ENCODE measurements around the gene DAP3. TPM values are rescaled to one million over a fixed set of nuclear protein-coding genes. Genes with fewer than 3 reads are reported as not detected.

Gene DAP3
- total and polyA plus RNA-seq, 9 of the 15 experiments (the other 6 are each of a cell fraction or from before 2014, with no cell fraction given): 155 to 484 (median 298) TPM

- TF ChIP-seq CREB3 (tag; conservative IDR thresholded peaks at IDR 0.05; ENCODE audit: low read depth) (no peak), PTBP1 (IDR thresholded peaks at IDR 0.05; ENCODE audit: low read depth, low read length) (no peak), HNRNPL (IDR thresholded peaks at IDR 0.05; ENCODE audit: low read depth, low read length) (no peak), ETV5 (CRISPR knock-in tag; IDR thresholded peaks at IDR 0.05; ENCODE audit: low read depth) (no peak), TFAP4 (CRISPR knock-in tag; IDR thresholded peaks at IDR 0.05; ENCODE audit: borderline replicate concordance) (no peak), ETS2 (tag; IDR thresholded peaks at IDR 0.05; ENCODE audit: borderline replicate concordance, poor library complexity, severe bottlenecking) (no peak)
- TF ChIP-seq, protein P1, sequence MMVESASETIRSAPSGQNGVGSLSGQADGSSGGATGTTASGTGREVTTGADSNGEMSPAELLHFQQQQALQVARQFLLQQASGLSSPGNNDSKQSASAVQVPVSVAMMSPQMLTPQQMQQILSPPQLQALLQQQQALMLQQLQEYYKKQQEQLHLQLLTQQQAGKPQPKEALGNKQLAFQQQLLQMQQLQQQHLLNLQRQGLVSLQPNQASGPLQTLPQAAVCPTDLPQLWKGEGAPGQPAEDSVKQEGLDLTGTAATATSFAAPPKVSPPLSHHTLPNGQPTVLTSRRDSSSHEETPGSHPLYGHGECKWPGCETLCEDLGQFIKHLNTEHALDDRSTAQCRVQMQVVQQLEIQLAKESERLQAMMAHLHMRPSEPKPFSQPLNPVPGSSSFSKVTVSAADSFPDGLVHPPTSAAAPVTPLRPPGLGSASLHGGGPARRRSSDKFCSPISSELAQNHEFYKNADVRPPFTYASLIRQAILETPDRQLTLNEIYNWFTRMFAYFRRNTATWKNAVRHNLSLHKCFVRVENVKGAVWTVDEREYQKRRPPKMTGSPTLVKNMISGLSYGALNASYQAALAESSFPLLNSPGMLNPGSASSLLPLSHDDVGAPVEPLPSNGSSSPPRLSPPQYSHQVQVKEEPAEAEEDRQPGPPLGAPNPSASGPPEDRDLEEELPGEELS (CRISPR knock-in tag; IDR thresholded peaks at IDR 0.05; ENCODE audit: borderline replicate concordance): no peak
- TF ChIP-seq, protein P2, sequence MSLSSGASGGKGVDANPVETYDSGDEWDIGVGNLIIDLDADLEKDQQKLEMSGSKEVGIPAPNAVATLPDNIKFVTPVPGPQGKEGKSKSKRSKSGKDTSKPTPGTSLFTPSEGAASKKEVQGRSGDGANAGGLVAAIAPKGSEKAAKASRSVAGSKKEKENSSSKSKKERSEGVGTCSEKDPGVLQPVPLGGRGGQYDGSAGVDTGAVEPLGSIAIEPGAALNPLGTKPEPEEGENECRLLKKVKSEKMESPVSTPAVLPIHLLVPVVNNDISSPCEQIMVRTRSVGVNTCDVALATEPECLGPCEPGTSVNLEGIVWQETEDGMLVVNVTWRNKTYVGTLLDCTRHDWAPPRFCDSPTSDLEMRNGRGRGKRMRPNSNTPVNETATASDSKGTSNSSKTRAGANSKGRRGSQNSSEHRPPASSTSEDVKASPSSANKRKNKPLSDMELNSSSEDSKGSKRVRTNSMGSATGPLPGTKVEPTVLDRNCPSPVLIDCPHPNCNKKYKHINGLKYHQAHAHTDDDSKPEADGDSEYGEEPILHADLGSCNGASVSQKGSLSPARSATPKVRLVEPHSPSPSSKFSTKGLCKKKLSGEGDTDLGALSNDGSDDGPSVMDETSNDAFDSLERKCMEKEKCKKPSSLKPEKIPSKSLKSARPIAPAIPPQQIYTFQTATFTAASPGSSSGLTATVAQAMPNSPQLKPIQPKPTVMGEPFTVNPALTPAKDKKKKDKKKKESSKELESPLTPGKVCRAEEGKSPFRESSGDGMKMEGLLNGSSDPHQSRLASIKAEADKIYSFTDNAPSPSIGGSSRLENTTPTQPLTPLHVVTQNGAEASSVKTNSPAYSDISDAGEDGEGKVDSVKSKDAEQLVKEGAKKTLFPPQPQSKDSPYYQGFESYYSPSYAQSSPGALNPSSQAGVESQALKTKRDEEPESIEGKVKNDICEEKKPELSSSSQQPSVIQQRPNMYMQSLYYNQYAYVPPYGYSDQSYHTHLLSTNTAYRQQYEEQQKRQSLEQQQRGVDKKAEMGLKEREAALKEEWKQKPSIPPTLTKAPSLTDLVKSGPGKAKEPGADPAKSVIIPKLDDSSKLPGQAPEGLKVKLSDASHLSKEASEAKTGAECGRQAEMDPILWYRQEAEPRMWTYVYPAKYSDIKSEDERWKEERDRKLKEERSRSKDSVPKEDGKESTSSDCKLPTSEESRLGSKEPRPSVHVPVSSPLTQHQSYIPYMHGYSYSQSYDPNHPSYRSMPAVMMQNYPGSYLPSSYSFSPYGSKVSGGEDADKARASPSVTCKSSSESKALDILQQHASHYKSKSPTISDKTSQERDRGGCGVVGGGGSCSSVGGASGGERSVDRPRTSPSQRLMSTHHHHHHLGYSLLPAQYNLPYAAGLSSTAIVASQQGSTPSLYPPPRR (CRISPR knock-in tag; IDR thresholded peaks at IDR 0.05; ENCODE audit: borderline replicate concordance): no peak
These were observed 35.9 kb upstream of the DAP3 start (continued) for GRCh38 chr1:155652951-155653350.
